HCT116 (cell line): ENCODE results near the gene TPGS1. TPM values are rescaled to one million over a fixed set of nuclear protein-coding genes. Genes with fewer than 3 reads are reported as not detected.

Source experiments
- ATAC-seq: fragments of 200-7000 bp; cut with Tn5 transposase; 2 replicates; pipeline ENCODE4 v1.9.1; 2020; ENCODE audit warnings: mild to moderate bottlenecking, moderate library complexity
- BruUV-seq: library from RNA; stranded (reverse); fragments of 400-500 nt; replicated peaks from 2 replicates; lab custom pipeline; 2021; lab: Mats Ljungman, UMichigan
- CTCF ChIA-PET: fragments of 300-600 bp; sonication (Branson Sonifier 250); formaldehyde crosslinking; loops from one replicate; lab custom pipeline; 2021; ENCODE audit warnings: antibody characterized with exemption; lab: Charles Lee
- POLR2A ChIA-PET: fragments of 300-600, 350-600 bp; sonication (Branson Sonifier 250); formaldehyde crosslinking; loops from one replicate; lab custom pipeline; 2021; ENCODE audit warnings: antibody characterized with exemption; lab: Charles Lee
- RAD21 ChIA-PET, 2 experiments: fragments of 300-600 bp; sonication (Branson Sonifier 250); formaldehyde crosslinking; loops; one replicate each; lab custom pipeline; 2023; ENCODE audit warnings: low total read pairs in 2 of 2; ENCODE audit not compliant: uncharacterized antibody in 2 of 2, unreplicated experiment in 2 of 2, low non-redundant PET in 1 of 2; lab: Charles Lee
- DNase-seq: peaks from one replicate; pipeline ENCODE4 v3.0.0-alpha.2; 2010; ENCODE audit warnings: low read depth, low spot score
- H2AFZ ChIP-seq: fragments of 200-600 bp; shearing (Covaris generic), sonication (generic); 2 replicates; pipeline ENCODE4 v1.6.1; 2017; ENCODE audit warnings: low read depth, mixed run types, mixed read lengths, antibody characterized with exemption, low read length; ENCODE audit not compliant: poor library complexity, severe bottlenecking
- H3K27ac ChIP-seq: 2 replicates; pipeline ENCODE4 v1.5.1; 2012; ENCODE audit warnings: low read depth, low read length
- H3K27me3 ChIP-seq: fragments of 200-600 bp; sonication (generic); 2 replicates; pipeline ENCODE4 v1.6.1; 2016; ENCODE audit warnings: mixed run types, low read length, mixed read lengths; ENCODE audit not compliant: insufficient read depth
- H3K36me3 ChIP-seq, 2 experiments: fragments of 200-500 bp in 1 of 2; fragments of 200-600 bp in 1 of 2; sonication (Bioruptor generic) in 1 of 2; sonication (generic) in 1 of 2; 2 replicates each; pipeline versions ENCODE4 v1.5.1 to v1.6.1; 2014 to 2016; ENCODE audit warnings: low read length in 2 of 2, inconsistent platforms in 1 of 2, mixed read lengths in 1 of 2, mixed run types in 1 of 2; ENCODE audit not compliant: insufficient read depth in 2 of 2, control insufficient read depth in 1 of 2
- H3K4me1 ChIP-seq, 2 experiments: fragments of 200-600 bp in 1 of 2; sonication (generic) in 1 of 2; 2 replicates each; pipeline versions ENCODE4 v1.5.1 to v1.6.1; 2012 to 2017; ENCODE audit warnings: low read length in 2 of 2, inconsistent platforms in 1 of 2, mild to moderate bottlenecking in 1 of 2, mixed read lengths in 1 of 2, mixed run types in 1 of 2, moderate library complexity in 1 of 2; ENCODE audit not compliant: insufficient read depth in 2 of 2, control insufficient read depth in 1 of 2
- H3K4me2 ChIP-seq: fragments of 200-600 bp; sonication (generic); 2 replicates; pipeline ENCODE4 v1.6.1; 2017; ENCODE audit warnings: mixed run types, low read length, mixed read lengths
- H3K4me3 ChIP-seq, 2 experiments: fragments of 200-600 bp in 1 of 2; sonication (generic) in 1 of 2; replicated peaks in 1 of 2; 2 replicates each; pipeline ENCODE4 v1.5.1; 2011 to 2016; ENCODE audit warnings: low read length in 2 of 2, control low read depth in 1 of 2, low read depth in 1 of 2, mild to moderate bottlenecking in 1 of 2, mixed read lengths in 1 of 2, mixed run types in 1 of 2
- H3K79me2 ChIP-seq: fragments of 200-600 bp; sonication (generic); 2 replicates; pipeline ENCODE4 v1.6.1; 2017; ENCODE audit warnings: mild to moderate bottlenecking, mixed run types, low read length, moderate library complexity, mixed read lengths; ENCODE audit not compliant: insufficient read depth
- H3K9ac ChIP-seq: fragments of 200-600 bp; sonication (generic); 2 replicates; pipeline ENCODE4 v1.6.1; 2016; ENCODE audit warnings: low read length, mixed read lengths
- H3K9me2 ChIP-seq: fragments of 200-600 bp; sonication (generic), shearing (Covaris generic); 2 replicates; pipeline ENCODE4 v1.6.1; 2017; ENCODE audit warnings: mixed run types, mild to moderate bottlenecking, moderate library complexity; ENCODE audit not compliant: insufficient read depth
- H3K9me3 ChIP-seq, 2 experiments: fragments of 200-500 bp in 1 of 2; fragments of 200-600 bp in 1 of 2; sonication (Bioruptor generic) in 1 of 2; sonication (generic) in 1 of 2; 2 replicates each; pipeline ENCODE4 v1.6.1; 2014 to 2017; ENCODE audit warnings: low read length in 2 of 2, mixed read lengths in 2 of 2, inconsistent platforms in 1 of 2, low read depth in 1 of 2, mild to moderate bottlenecking in 1 of 2, mixed run types in 1 of 2, moderate library complexity in 1 of 2; ENCODE audit not compliant: control insufficient read depth in 1 of 2, insufficient read depth in 1 of 2
- H4K20me1 ChIP-seq: fragments of 200-600 bp; sonication (generic), shearing (Covaris generic); 2 replicates; pipeline ENCODE4 v1.6.1; 2017; ENCODE audit warnings: mixed run types, mild to moderate bottlenecking, moderate library complexity; ENCODE audit not compliant: insufficient read depth
- ATF3 ChIP-seq: IDR thresholded peaks from 2 replicates; pipeline ENCODE4 v1.6.1; 2012
- CEBPB ChIP-seq: IDR thresholded peaks from 2 replicates; pipeline ENCODE4 v1.6.1; 2012; ENCODE audit warnings: low read depth
- EGR1 ChIP-seq: IDR thresholded peaks from 2 replicates; pipeline ENCODE4 v1.6.1; 2012; ENCODE audit warnings: low read depth
- MAX ChIP-seq: IDR thresholded peaks from 2 replicates; pipeline ENCODE4 v1.6.1; 2012
- POLR2A ChIP-seq: IDR thresholded peaks from 2 replicates; pipeline ENCODE4 v1.7.0; 2011; ENCODE audit warnings: borderline replicate concordance; ENCODE audit not compliant: insufficient read depth, insufficient read length; ENCODE audit errors: extremely low read depth
- SIN3A ChIP-seq: IDR thresholded peaks from 2 replicates; pipeline ENCODE4 v1.6.1; 2012; ENCODE audit warnings: low read depth
- ZBTB33 ChIP-seq: IDR thresholded peaks from 2 replicates; pipeline ENCODE4 v1.6.1; 2011; ENCODE audit warnings: mild to moderate bottlenecking, low read length, moderate library complexity; ENCODE audit not compliant: insufficient replicate concordance; ENCODE audit errors: extremely low read depth
- ZFX ChIP-seq: fragments of 450-650 bp; IDR thresholded peaks from 2 replicates; pipeline ENCODE4 v1.6.1; 2017
- ZNF274 ChIP-seq: fragments of 200-500 bp; sonication (Bioruptor generic); IDR thresholded peaks from 2 replicates; pipeline ENCODE4 v1.6.1; 2014; ENCODE audit warnings: mild to moderate bottlenecking, low read depth, low read length, inconsistent platforms
- intact Hi-C: fragments of 100-400 bp; cut with micrococcal nuclease; formaldehyde crosslinking; loops from 2 replicates; pipeline ENCODE4 v1.10.0; 2022
- total RNA-seq: library from RNA; stranded (reverse); gene quantifications from one replicate; pipeline ENCODE4 v1.2.1, GENCODE V29; 2021; ENCODE audit not compliant: unreplicated experiment

TPGS1 gene
- total RNA-seq, 1 experiment from 2014 or later = 19.1 TPM

- Histone ChIP-seq H3K27me3 (no peaks in the 10 kb centered on the region), H3K4me1 (peaks cover 6 to 11% of the 10 kb centered on the region in 2 experiments), H3K79me2 (no peaks in the 10 kb centered on the region), H3K36me3 (no peaks in the 10 kb centered on the region), H4K20me1 (no peaks in the 10 kb centered on the region), H2AFZ (no peak overlapping the region), H3K4me2 (no peak overlapping the region), H3K4me3 (no peak overlapping the region), H3K9ac (no peak overlapping the region), H3K9me3 (peaks cover 0 to 11% of the 10 kb centered on the region in 2 experiments; a peak in 1 of 4 replicates), H3K9me2 (no peaks in the 10 kb centered on the region), H3K27ac (no peak overlapping the region)
- BruUV-seq = no TSS peak
- no peak for ATAC-seq
- TF ChIP-seq CEBPB = no peak
- no peak for TF ChIP-seq MAX
- POLR2A ChIA-PET = no interaction called here
- RAD21 ChIA-PET = no interaction called here
- CTCF ChIA-PET = no interaction called here
- DNase-seq = no peak
- intact Hi-C loops = no loop called here
Measured at GRCh38 chr19:485077-485476, 22.2 kb upstream of the TPGS1 start.

- no peak overlapping the region for H2AFZ ChIP-seq
- no peak overlapping the region for H3K4me2 ChIP-seq
- intact Hi-C loops = no loop called here
- ChIA-PET CTCF (no interaction called here), RAD21 (no interaction called here), POLR2A (no interaction called here)
- no peaks in the 10 kb centered on the region for H3K9me2 ChIP-seq
- no TSS peak for BruUV-seq
- no peaks in the 10 kb centered on the region for H3K79me2 ChIP-seq
- no peaks in the 10 kb centered on the region for H3K27me3 ChIP-seq
- H3K9ac ChIP-seq = no peak overlapping the region
- H4K20me1 ChIP-seq = no peaks in the 10 kb centered on the region
- no peak for ATAC-seq
- DNase-seq = no peak
- no peaks in the 10 kb centered on the region for H3K36me3 ChIP-seq
- no peak overlapping the region for H3K4me3 ChIP-seq
- peaks cover 6 to 11% of the 10 kb centered on the region in 2 experiments for H3K4me1 ChIP-seq
- TF ChIP-seq ATF3 (no peak), ZFX (no peak), ZNF274 (no peak), SIN3A (no peak), ZBTB33 (no peak), EGR1 (no peak), CEBPB (no peak), POLR2A (no peak)
- peaks cover 0 to 11% of the 10 kb centered on the region in 2 experiments; a peak in 1 of 4 replicates for H3K9me3 ChIP-seq
- H3K27ac ChIP-seq = no peak overlapping the region
Measured at GRCh38 chr19:485583-486236, 21.6 kb upstream of the TPGS1 start.
